ENCODE data around the gene SSR1.
"Not testable (repeated sequence)": the region's sequence is repeated elsewhere in the genome, so short reads cannot be mapped to it uniquely, and the experiment has no call there.

The SSR1 gene

GRCh38 chr6:7316658-7317533, 3.9 kb upstream of the SSR1 start:
- DNase-seq = no peak

GRCh38 chr6:7315948-7316365, 3.0 kb upstream of the SSR1 start:
- DNase-seq = no peak

GRCh38 chr6:7315087-7315947, 2.3 kb upstream of the SSR1 start:
- DNase-seq = not testable (repeated sequence)

GRCh38 chr6:7314414-7314813, 1.4 kb upstream of the SSR1 start:
- no peak for DNase-seq

GRCh38 chr6:7313505-7314165, 636 bp upstream of the SSR1 start:
- no peak for DNase-seq

- no peak for DNase-seq
Observed at GRCh38 chr6:7311917-7312615, 933 bp downstream of the SSR1 start.

- no peak for DNase-seq
Observed at GRCh38 chr6:7311176-7311575, 1.8 kb downstream of the SSR1 start.

- DNase-seq = no peak
Observed at GRCh38 chr6:7309050-7309449, 3.9 kb downstream of the SSR1 start.

- no peak for DNase-seq
Observed at GRCh38 chr6:7307533-7307932, 5.5 kb downstream of the SSR1 start.

- DNase-seq = no peak
Observed at GRCh38 chr6:7304821-7305220, 8.2 kb downstream of the SSR1 start.

GRCh38 chr6:7301702-7302101, 11.3 kb downstream of the SSR1 start:
- DNase-seq = no peak

GRCh38 chr6:7300926-7301325, 12.1 kb downstream of the SSR1 start:
- no peak for DNase-seq

- no peak for DNase-seq
Observed at GRCh38 chr6:7298113-7298512, 14.9 kb downstream of the SSR1 start.

- DNase-seq = no peak
Observed at GRCh38 chr6:7296602-7297001, 16.4 kb downstream of the SSR1 start.

- no peak for DNase-seq
Observed at GRCh38 chr6:7295916-7296315, 17.1 kb downstream of the SSR1 start.

- no peak for DNase-seq
Observed at GRCh38 chr6:7292596-7293255, 20.3 kb downstream of the SSR1 start.

- DNase-seq = no peak
Observed at GRCh38 chr6:7290079-7290478, 22.9 kb downstream of the SSR1 start.

GRCh38 chr6:7285416-7285815, 27.6 kb downstream of the SSR1 start:
- no peak for DNase-seq

GRCh38 chr6:7283676-7284075, 29.3 kb downstream of the SSR1 start:
- no peak for DNase-seq

- no peak for DNase-seq
Observed at GRCh38 chr6:7282097-7282906, 30.7 kb downstream of the SSR1 start.

GRCh38 chr6:7276199-7276524, 36.8 kb downstream of the SSR1 start:
- no peak for DNase-seq
